ENCODE results near the gene EPPIN.
A peak's percentile ranks its signal among the peaks of the same experiment; 100 is the strongest.

Gene EPPIN

GRCh38 chr20:45539382-45539781 is 7.8 kb downstream of the EPPIN start, which contains the start of gene WFDC6:
Gene WFDC6 (minus strand): TSS chr20:45539482. CDS start chr20:45539407, 75 bp downstream.
- H3K4me3 ChIP-seq (ENCODE audit: low read length): no peak within 1 kb of the TSS
- TF ChIP-seq, protein P1, sequence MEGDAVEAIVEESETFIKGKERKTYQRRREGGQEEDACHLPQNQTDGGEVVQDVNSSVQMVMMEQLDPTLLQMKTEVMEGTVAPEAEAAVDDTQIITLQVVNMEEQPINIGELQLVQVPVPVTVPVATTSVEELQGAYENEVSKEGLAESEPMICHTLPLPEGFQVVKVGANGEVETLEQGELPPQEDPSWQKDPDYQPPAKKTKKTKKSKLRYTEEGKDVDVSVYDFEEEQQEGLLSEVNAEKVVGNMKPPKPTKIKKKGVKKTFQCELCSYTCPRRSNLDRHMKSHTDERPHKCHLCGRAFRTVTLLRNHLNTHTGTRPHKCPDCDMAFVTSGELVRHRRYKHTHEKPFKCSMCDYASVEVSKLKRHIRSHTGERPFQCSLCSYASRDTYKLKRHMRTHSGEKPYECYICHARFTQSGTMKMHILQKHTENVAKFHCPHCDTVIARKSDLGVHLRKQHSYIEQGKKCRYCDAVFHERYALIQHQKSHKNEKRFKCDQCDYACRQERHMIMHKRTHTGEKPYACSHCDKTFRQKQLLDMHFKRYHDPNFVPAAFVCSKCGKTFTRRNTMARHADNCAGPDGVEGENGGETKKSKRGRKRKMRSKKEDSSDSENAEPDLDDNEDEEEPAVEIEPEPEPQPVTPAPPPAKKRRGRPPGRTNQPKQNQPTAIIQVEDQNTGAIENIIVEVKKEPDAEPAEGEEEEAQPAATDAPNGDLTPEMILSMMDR (IDR thresholded peaks at IDR 0.05; ENCODE audit: insufficient read depth, low read depth, low read length, missing control alignments): no peak
- DNase-seq (ENCODE audit: low read depth): no peak

GRCh38 chr20:45538209-45538799 is 8.9 kb downstream of the EPPIN start:
- DNase-seq (ENCODE audit: low read depth): peak; percentile 97
- no peak overlapping the region for H3K4me3 ChIP-seq (ENCODE audit: low read length)
- TF ChIP-seq, protein P1 (IDR thresholded peaks at IDR 0.05; ENCODE audit: insufficient read depth, low read depth, low read length, missing control alignments): peak; percentile 23

DNA sequence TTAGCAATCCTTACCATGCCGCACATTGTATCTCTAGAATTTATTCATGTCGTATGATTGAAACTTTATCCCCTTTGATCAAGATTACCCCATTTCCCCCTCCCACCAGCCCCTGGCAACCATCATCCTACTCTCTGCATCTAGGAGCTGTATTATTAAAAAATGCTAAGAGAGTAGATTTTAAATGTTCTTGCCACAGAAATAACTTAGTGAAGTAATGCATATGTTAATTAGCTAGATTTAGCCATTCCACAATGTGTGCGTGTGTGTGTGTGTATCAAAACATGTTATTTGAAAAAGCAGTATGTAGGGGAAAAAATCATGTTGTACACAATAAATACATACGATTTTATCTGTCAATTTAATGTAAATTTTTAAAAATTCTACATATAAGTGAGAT is 19.9 kb downstream of the EPPIN start:
- no peak overlapping the region for H3K4me3 ChIP-seq (ENCODE audit: low read length)
- no peak for DNase-seq (ENCODE audit: low read depth)
- TF ChIP-seq, protein P1 (IDR thresholded peaks at IDR 0.05; ENCODE audit: insufficient read depth, low read depth, low read length, missing control alignments): no peak

GRCh38 chr20:45523821-45524220 is 23.4 kb downstream of the EPPIN start:
- TF ChIP-seq, protein P1 (IDR thresholded peaks at IDR 0.05; ENCODE audit: insufficient read depth, low read depth, low read length, missing control alignments): no peak
- DNase-seq (ENCODE audit: low read depth): peak; percentile 29

GRCh38 chr20:45518282-45518681 is 28.9 kb downstream of the EPPIN start:
- H3K4me3 ChIP-seq (ENCODE audit: low read length): no peak overlapping the region
- TF ChIP-seq, protein P1 (IDR thresholded peaks at IDR 0.05; ENCODE audit: insufficient read depth, low read depth, low read length, missing control alignments): no peak
- DNase-seq (ENCODE audit: low read depth): peak; percentile 91

More at GRCh38 chr20:45523821-45524220, 23.4 kb downstream of the EPPIN start:
- no peak overlapping the region for H3K4me3 ChIP-seq (ENCODE audit: low read length)

GRCh38 chr20:45515147-45515913 is 31.9 kb downstream of the EPPIN start, which contains the start of gene SPINT3:
Gene SPINT3 (minus strand): TSS chr20:45515622. CDS start chr20:45515608, 14 bp downstream.
- TF ChIP-seq, protein P1 (IDR thresholded peaks at IDR 0.05; ENCODE audit: insufficient read depth, low read depth, low read length, missing control alignments): no peak
- DNase-seq (ENCODE audit: low read depth): no peak
- no peak within 1 kb of the TSS for H3K4me3 ChIP-seq (ENCODE audit: low read length)

Measured in epithelial cell of esophagus (primary cell).